GM23338 (cell line): Measurements from ENCODE around the gene CD2.

Experiments used
- CREB1 ChIP-seq: fragments of 250-450 bp; sonication (Bioruptor Pico); IDR thresholded peaks from 2 replicates; pipeline ENCODE4 v1.5.0; 2020; ENCODE audit warnings: low read depth, mild to moderate bottlenecking, moderate library complexity
- EZH2 ChIP-seq: fragments of 200-600 bp; sonication (generic); IDR thresholded peaks from one replicate; pipeline ENCODE4 v1.8.0; 2017; ENCODE audit warnings: antibody characterized with exemption, mild to moderate bottlenecking, low read depth; ENCODE audit not compliant: unreplicated experiment
- EZH2phosphoT487 ChIP-seq: fragments of 200-600 bp; sonication (generic); IDR thresholded peaks from one replicate; pipeline ENCODE4 v1.8.1; 2018; ENCODE audit warnings: antibody characterized with exemption; ENCODE audit not compliant: unreplicated experiment
- JUNB ChIP-seq: IDR thresholded peaks from one replicate; pipeline ENCODE4 v1.6.1; 2016; ENCODE audit warnings: antibody characterized with exemption; ENCODE audit not compliant: unreplicated experiment
- NANOG ChIP-seq: IDR thresholded peaks from 2 replicates; pipeline ENCODE4 v1.6.1; 2016; ENCODE audit warnings: antibody characterized with exemption, borderline replicate concordance
- POLR2AphosphoS5 ChIP-seq: IDR thresholded peaks from 2 replicates; pipeline ENCODE4 v1.6.1; 2016; ENCODE audit warnings: antibody characterized with exemption, low read depth
- STAT1 ChIP-seq: IDR thresholded peaks from one replicate; pipeline ENCODE4 v1.6.1; 2016; ENCODE audit warnings: antibody characterized with exemption; ENCODE audit not compliant: unreplicated experiment
- ZNF331 ChIP-seq: fragments of 250-450 bp; sonication (Bioruptor Pico); IDR thresholded peaks from 2 replicates; pipeline ENCODE4 v1.5.0; 2020; ENCODE audit warnings: low read depth, mild to moderate bottlenecking, moderate library complexity
- TF ChIP-seq, protein P1 (sequence below), 2 experiments: fragments of 200-600 bp in 1 of 2; sonication (generic) in 1 of 2; conservative IDR thresholded peaks; 2 replicates each; pipeline versions ENCODE4 v1.5.1 to v1.6.1; 2016 to 2017; ENCODE audit warnings: antibody characterized with exemption in 2 of 2, low read depth in 2 of 2, mild to moderate bottlenecking in 2 of 2, moderate library complexity in 1 of 2
- TF ChIP-seq, protein P2 (sequence below): IDR thresholded peaks from one replicate; pipeline ENCODE4 v1.6.1; 2018; ENCODE audit warnings: antibody characterized with exemption; ENCODE audit not compliant: unreplicated experiment
- TF ChIP-seq, protein P3 (sequence below): IDR thresholded peaks from 2 replicates; pipeline ENCODE4 v1.6.1; 2016; ENCODE audit warnings: antibody characterized with exemption

DNA sequence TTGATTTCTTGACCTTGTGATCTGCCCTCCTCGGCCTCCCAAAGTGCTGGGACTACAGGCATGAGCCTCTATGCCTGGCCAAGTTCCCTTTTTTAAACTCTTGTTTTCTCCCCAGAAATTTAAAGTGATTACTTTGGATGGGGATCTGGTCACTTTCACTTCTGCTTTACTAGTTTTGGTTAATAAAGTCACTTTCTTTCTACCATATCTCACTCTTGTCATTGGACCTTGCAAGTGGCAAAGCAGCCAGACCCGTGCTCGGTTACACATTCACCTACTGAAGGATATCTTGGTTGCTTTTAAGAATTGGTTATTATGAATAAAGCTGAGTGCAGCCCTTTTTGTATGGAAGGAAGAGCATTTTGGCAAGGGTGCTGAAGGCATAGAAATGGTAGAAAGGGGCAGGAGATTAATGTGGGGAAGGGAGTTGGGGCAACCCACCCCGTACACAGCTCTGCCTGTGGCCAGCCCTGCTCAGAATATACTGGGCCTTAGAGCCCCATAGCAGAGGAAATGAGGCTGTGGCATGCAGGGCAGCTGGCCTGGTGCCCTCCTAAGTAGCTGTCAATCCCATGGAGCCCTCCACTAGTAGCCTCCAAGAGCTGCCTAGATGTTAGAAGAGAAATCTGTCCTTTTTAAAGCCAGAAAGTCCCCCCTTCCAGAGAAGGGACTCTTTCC is 40.7 kb downstream of the CD2 start:
- TF ChIP-seq, protein P1, sequence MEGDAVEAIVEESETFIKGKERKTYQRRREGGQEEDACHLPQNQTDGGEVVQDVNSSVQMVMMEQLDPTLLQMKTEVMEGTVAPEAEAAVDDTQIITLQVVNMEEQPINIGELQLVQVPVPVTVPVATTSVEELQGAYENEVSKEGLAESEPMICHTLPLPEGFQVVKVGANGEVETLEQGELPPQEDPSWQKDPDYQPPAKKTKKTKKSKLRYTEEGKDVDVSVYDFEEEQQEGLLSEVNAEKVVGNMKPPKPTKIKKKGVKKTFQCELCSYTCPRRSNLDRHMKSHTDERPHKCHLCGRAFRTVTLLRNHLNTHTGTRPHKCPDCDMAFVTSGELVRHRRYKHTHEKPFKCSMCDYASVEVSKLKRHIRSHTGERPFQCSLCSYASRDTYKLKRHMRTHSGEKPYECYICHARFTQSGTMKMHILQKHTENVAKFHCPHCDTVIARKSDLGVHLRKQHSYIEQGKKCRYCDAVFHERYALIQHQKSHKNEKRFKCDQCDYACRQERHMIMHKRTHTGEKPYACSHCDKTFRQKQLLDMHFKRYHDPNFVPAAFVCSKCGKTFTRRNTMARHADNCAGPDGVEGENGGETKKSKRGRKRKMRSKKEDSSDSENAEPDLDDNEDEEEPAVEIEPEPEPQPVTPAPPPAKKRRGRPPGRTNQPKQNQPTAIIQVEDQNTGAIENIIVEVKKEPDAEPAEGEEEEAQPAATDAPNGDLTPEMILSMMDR (conservative IDR thresholded peaks at IDR 0.05; ENCODE audit: low read depth in 2 of 2): no peak
- TF ChIP-seq EZH2: no peak
- no peak for TF ChIP-seq POLR2AphosphoS5
- TF ChIP-seq ZNF331 (CRISPR knock-in tag): no peak
- TF ChIP-seq, protein P2, sequence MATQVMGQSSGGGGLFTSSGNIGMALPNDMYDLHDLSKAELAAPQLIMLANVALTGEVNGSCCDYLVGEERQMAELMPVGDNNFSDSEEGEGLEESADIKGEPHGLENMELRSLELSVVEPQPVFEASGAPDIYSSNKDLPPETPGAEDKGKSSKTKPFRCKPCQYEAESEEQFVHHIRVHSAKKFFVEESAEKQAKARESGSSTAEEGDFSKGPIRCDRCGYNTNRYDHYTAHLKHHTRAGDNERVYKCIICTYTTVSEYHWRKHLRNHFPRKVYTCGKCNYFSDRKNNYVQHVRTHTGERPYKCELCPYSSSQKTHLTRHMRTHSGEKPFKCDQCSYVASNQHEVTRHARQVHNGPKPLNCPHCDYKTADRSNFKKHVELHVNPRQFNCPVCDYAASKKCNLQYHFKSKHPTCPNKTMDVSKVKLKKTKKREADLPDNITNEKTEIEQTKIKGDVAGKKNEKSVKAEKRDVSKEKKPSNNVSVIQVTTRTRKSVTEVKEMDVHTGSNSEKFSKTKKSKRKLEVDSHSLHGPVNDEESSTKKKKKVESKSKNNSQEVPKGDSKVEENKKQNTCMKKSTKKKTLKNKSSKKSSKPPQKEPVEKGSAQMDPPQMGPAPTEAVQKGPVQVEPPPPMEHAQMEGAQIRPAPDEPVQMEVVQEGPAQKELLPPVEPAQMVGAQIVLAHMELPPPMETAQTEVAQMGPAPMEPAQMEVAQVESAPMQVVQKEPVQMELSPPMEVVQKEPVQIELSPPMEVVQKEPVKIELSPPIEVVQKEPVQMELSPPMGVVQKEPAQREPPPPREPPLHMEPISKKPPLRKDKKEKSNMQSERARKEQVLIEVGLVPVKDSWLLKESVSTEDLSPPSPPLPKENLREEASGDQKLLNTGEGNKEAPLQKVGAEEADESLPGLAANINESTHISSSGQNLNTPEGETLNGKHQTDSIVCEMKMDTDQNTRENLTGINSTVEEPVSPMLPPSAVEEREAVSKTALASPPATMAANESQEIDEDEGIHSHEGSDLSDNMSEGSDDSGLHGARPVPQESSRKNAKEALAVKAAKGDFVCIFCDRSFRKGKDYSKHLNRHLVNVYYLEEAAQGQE: no peak
- no peak for TF ChIP-seq JUNB
- no peak for TF ChIP-seq CREB1
- no peak for TF ChIP-seq STAT1
- TF ChIP-seq NANOG: no peak
- no peak for TF ChIP-seq EZH2phosphoT487
- TF ChIP-seq, protein P3, sequence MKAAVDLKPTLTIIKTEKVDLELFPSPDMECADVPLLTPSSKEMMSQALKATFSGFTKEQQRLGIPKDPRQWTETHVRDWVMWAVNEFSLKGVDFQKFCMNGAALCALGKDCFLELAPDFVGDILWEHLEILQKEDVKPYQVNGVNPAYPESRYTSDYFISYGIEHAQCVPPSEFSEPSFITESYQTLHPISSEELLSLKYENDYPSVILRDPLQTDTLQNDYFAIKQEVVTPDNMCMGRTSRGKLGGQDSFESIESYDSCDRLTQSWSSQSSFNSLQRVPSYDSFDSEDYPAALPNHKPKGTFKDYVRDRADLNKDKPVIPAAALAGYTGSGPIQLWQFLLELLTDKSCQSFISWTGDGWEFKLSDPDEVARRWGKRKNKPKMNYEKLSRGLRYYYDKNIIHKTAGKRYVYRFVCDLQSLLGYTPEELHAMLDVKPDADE: no peak
